Measurements from ENCODE around the gene CNN1.
"Not testable (repeated sequence)": the region's sequence is repeated elsewhere in the genome, so short reads cannot be mapped to it uniquely, and the experiment has no call there.

The CNN1 gene

DNA sequence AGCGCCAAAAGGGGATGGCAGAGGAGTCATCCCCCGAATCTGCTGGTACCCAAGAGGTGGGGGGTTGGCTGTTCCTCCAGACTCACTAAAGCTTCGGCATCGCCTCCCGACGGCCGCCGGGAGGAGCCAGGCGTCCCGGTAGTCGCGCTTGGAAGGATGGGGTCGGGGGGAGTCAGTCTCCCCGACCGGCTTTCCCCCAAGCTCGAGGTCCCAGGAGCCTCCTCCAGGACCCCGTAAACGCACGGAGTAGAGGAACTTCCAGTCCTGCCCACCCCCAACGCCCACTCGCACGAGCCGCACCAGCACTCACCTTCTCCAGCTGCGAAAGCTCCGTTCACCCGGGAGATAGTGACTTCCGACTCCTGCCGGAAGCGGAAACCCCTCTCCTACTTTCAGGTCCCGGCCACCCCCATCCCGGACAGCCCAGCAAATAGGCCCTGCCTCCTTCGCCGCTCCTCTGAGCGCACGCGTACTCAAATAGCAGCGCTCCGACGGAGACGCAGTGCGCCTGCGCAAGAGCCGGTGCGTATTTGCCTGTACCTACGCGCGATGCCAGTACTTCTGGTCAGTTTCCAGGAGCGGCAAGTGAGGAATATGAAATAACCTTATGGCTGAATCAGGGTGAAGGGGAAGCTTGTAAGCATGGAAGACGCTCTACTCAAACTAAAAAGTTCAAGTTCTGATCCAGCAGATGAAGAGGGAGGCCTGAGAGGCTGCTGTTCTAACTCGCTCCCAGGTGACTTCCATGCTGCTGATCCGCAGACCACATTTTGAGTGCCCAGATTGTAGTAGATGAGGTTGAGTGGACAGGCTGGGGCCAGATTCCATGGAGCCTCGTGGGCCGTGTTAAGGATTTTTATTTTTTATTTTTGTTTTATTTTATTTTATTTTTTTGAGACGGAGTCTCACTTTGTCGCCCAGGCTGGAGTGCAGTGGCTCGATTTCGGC, 20.5 kb downstream of the CNN1 start, which contains the start of gene ELOF1:
Gene ELOF1 (minus strand): TSS at position 350 of the 948 bp plus-strand sequence. CDS start 4,883 bp downstream, outside the sequence.
- H3K4me3 ChIP-seq (ENCODE audit: low read depth, low read length), result peak within 1 kb of the TSS; percentile 99

DNA sequence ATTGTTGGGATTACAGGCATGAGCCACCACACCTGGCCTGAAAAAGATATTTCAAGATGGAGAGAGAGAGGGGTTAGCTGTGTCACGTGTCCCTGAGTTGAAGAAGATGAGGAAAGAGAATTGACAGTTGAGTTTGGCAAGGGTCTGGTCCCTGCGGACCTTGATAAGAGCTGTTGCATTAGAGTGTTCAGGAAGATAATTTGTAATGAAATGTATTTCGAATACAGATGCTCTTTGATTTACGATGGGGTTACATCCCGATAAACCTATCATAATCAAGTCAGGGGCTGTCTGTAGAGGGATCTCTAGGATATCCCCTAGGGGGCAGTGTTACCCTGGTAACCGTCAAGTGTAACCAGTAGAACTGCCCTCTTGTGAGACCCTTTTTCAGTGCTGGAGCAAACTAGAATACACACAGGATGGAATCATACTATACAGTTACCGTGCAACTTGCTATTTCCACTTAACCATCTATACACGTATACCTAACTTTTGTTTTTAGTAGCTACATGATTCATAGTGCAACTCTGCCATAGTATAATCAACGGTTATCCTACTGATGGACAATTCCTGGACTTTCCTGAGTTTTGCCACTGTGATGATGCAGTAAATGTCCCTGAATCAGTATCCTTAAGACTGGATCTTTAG, 21.9 kb downstream of the CNN1 start:
- H3K4me3 ChIP-seq (ENCODE audit: low read depth, low read length), result no peak overlapping the region
- peak; percentile 47 for DNase-seq (ENCODE audit: low read depth)

More for the DNA sequence above, 20.5 kb downstream of the CNN1 start, which contains the start of gene ELOF1:
- DNase-seq (ENCODE audit: low read depth), result peak; percentile 93

DNA sequence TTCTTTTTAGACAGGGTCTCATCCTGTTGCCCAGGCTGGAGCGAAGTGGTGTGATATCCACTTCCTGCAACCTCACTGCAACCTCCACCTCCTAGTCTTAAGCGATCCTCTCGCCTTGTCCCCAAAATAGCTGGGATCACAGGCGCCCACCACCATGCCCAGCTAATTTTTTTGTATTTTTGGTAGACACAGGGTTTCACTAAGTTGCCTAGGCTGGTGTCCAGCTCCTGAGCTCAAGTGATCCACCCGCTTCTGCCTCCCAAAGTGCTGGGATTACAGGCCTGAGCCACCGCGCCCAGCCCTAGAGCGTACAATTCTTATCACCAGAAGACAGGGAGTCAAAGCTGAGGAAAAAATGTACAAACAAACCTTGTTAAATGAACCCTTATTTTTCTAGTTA, 24.9 kb downstream of the CNN1 start:
- no peak overlapping the region for H3K4me3 ChIP-seq (ENCODE audit: low read depth, low read length)
- DNase-seq (ENCODE audit: low read depth), result no peak

DNA sequence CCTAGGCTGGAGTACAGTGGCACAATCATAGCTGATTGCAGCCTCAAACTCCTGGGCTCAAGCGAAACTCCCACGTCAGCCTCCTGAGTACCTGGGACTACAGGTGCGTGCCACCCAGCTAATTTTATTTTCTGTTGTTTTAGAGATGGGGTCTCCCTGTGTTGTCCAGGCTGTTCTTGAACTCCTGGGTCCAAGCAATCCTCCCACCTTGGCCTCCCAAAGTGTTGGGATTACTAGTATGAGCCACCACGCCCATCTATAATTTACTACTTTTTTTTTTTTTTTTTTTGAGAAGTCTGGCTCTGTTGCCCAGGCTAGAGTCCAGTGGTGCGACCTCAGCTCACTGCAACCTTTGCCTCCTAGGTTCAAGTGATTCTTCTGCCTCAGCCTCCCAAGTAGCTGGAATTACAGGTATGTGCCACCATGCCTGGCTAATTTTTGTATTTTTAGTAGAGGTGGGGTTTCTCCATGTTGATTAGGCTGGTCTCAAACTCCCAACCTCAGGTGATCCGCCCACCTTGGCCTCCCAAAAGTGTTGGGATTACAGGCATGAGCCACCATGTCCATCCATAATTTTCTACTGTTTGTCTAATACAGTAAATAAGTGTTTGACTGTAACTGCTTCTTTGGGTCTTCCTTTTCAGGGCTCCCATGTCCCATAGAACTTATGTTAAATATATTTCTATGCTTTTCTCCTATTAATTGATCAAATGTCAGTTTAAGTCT, 25.6 kb downstream of the CNN1 start:
- not testable (repeated sequence) for DNase-seq (ENCODE audit: low read depth); H3K4me3 ChIP-seq (ENCODE audit: low read depth, low read length)

DNA sequence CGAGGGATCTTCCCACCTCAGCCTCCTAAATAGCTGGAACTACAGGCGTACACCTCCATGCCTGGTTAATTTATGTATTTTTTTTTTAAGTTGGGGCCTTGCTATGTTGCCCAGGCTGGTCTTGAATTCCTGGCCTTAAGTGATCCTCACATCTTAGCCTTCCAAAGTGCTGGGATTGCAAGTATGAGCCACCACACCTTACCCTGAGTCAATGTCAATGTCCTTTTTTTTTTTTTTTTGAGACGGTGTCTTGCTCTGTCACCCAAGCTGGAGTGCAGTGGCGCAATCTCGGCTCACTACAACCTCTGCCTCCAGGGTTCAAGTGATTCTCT, 27.0 kb downstream of the CNN1 start:
- H3K4me3 ChIP-seq (ENCODE audit: low read depth, low read length); DNase-seq (ENCODE audit: low read depth): not testable (repeated sequence)

DNA sequence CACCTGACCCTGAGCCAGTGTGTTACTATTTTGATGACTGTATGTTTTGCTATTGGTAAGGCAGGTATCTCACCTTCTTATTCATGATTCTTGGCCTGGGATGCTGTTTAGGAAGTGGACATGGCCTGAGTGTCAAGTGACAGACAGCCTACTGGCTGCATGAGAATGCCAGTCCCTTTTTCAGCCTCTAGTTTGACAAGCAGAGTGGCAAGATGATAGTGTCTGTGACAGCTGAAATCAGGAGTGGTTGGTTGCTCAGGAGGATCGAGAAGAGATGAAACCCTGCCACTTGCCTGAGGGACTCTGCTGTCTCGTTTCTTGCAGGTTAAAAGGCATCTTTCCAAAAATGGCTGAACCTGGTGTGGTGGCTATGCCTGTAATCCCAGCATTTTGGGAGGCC, 27.5 kb downstream of the CNN1 start:
- no peak overlapping the region for H3K4me3 ChIP-seq (ENCODE audit: low read depth, low read length)
- DNase-seq (ENCODE audit: low read depth), result no peak

DNA sequence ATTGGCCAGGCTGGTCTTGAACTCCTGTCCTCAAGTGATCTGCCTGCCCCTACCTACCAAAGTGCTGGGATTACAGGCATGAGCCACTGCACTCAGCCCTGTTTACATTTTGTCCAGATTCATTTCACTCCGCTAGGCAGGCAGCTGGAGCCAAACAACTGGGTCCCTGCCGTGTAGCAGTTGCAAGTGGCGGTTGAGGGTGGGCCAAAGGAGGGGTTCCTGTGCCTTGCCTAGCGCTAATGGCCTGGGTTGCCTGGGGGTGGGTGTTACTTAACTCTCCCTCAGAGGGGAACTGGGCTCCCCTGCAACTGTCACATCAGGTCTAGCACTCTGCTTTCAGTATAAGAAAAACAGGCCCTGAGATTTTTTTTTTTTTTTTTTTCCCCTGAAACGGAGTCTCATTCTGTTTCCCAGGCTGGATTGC, 31.4 kb downstream of the CNN1 start:
- no peak for DNase-seq (ENCODE audit: low read depth)
- H3K4me3 ChIP-seq (ENCODE audit: low read depth, low read length), result no peak overlapping the region

DNA sequence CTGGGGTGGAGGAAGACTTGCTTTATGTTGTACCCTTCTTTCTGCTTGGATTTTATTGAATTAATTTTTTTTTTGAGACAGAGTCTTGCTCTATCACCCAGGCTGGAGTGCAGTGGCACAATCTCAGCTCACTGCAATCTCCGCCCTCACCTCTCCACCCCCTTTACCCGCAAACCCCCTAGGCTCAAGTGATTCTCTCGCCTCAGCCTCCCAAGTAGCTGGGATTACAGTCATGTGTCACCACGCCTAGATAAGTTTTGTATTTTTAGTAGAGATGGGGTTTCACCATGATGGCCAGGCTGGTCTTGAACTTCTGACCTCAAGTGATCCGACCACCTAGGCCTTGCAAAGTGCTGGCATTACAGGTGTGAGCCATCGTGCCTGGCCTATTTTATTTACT, 34.7 kb downstream of the CNN1 start:
- not testable (repeated sequence) for H3K4me3 ChIP-seq (ENCODE audit: low read depth, low read length); DNase-seq (ENCODE audit: low read depth)

DNA sequence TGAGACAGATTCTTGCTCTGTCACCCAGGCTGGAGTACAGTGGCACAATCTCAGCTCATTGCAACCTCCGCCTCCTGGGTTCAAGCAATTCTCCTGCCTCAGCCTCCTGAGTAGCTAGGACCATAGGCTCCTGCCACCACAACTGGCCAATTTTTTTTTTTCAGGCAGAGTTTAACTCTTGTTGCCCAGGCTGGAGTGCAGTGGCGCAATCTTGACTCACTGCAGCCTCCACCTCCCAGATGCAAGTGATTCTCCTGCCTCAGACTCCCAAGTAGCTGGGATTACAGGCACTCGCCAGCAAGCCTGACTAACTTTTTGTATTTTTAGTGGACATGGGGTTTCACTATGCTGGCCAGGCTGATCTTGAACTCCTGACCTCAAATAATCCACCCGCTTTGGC, 35.1 kb downstream of the CNN1 start:
- H3K4me3 ChIP-seq (ENCODE audit: low read depth, low read length); DNase-seq (ENCODE audit: low read depth): not testable (repeated sequence)

DNA sequence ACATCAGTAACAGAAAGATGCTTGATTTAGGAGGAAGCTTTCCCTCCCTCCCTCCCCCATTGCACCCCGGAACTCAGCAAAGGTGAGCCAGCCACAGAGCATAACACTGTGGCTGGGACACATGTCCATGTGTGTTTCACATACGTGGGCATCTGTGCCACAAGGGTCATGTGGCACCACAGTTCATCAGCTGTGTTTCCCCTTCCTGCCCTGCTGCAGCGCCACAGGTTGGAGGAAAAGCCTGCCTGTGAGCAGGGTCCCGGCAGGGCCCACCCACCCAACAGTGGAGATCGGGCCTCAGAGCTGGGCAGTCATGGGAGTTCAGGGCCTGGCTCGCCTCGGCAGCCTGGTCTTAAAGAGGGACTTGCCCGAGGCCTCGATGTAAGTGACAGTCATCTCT, 36.0 kb downstream of the CNN1 start:
- H3K4me3 ChIP-seq (ENCODE audit: low read depth, low read length), result no peak overlapping the region
- DNase-seq (ENCODE audit: low read depth), result no peak

DNA sequence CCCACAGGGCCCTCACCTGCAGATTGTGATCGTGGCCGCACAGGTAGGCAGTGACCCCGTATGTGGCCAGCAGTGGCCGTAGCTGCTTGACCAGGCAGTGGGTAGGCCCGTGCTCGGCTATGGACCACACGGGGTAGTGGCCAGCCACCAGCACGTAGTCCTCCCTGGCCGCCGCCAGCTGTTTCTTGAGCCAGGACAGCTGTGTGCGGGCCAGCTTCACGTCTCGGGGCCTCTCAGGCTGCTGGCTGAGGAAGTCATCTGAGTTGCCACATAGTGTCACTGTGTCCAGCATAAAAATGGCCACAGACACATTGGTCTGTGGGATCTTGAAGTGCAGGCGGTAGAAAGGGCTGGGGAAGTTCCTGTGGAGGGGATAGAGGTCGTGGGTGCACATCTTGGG, 37.6 kb downstream of the CNN1 start:
- no peak for DNase-seq (ENCODE audit: low read depth)
- H3K4me3 ChIP-seq (ENCODE audit: low read depth, low read length), result no peak overlapping the region

DNA sequence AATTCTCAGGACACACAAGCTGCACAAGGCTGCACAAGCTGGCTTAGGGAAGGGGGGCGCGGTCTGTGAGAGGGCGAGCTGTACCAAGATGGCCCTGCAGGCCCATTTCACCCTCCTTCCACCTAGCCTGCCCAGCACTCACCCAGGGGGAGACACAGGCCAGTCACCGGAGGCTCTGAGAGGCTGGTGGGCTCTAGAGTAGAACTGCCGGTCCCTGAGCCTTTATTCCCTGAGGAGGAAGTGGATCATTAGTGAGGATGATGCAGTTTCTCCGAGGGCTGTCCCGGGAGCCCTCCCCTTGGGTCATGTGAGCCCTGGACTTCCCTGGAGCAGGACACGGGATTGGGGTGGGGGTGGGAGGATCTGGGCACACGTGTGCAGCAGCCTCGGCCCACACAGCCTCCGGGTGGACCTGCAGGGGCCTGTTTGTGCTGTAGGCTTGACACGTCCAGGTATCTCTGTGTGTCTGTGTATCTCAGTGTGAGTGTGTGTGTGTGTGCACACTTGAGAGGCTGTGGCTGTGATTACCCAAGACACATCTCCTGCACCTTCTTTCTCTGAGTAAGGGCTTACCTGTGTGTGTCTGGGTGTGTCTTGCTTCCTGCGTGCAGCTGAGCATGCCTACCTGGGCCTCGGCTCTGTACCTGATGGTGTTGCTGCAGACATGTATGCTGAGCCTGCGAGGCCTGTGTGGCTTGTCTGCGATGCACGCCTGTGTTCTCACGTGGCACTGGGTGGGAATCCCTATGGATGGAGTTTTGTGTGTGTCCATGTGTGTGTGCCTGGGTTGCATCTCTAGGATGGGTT, 39.0 kb downstream of the CNN1 start, which contains the start of gene ACP5:
Gene ACP5 (minus strand): TSS at position 195 of the 807 bp plus-strand sequence. CDS start 328 bp downstream, outside the sequence.
- no peak for DNase-seq (ENCODE audit: low read depth)
- no peak within 1 kb of the TSS for H3K4me3 ChIP-seq (ENCODE audit: low read depth, low read length)

DNA sequence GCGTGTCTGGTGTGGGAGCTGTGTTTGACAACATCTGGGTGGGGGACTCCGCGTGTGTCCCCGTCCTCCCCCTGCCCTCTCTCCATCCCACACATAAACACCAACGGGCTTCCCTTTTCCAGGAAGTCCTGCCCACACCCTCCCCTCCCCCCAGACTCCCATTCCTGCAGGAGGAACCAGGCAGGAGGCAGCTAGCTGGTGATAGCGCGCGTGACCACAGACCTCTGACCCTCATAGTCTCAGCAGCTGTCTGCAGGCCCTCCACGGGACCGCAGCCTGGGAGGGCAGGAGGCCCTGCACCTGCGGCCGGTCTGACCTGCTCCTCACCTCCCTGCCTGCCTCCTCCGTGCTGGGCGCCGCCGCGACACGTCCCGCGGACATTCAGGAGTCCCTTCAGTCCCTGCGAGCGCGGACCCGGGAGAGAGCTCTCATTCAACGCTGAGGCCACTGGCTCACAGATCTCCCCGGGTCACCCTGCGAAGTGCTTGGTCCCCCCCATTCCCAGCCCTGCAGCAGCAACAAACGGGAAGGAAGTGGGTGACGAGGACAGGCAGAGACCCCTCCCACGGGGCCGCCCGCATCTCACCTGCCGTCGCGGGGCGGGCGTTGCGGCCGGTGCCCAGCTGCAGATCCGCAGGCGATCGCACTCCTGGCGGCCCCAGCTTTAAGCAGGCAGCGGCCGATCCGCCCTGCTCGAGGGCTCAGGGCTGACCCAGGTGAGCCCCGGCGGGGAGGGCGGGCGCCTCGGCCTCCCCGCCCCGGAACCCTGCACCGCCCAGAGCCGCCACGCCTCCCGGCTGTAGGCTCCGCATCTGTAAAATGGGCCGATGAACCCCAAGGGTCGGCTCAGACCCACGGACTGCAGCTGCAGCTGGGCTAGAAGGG, 39.8 kb downstream of the CNN1 start:
- H3K4me3 ChIP-seq (ENCODE audit: low read depth, low read length), result no peak overlapping the region
- DNase-seq (ENCODE audit: low read depth), result no peak

DNA sequence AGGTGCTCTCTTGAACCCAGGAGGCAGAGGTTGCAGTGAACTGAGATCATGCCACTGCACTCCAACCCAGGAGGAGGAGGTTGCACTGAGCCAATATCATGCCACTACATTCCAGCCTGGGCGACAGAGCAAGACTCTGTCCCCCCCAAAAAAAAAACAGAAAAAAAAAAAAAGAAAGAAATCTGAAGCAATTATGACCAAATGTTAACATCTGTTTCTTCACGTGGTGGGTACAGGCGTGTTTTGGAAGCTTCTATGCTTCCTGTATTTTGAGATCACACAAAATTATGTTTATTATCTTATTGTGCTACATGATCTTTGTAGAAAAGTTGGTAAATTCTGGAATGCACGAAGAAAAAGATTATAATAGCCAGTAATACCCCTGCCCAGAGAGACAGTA, 41.5 kb downstream of the CNN1 start:
- H3K4me3 ChIP-seq (ENCODE audit: low read depth, low read length), result no peak overlapping the region

DNA sequence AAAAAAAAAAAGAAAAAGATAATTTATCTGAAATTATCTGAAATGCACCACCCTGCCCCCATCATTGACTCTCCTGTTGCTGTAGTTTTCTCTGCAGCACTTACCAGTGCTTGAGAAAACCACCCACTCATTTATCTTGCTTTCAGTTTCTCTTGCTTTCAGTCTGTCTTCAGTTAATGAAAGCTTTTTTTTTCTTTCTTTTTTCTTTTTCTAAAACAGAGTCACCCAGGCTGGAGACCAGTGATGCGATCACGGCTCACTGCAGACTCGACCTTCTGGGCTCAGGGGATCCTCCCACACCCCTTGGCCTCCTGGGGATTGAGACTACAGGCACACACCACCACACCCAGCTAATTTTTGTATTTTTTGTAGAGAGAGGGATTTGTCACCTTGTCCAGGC, 43.1 kb downstream of the CNN1 start:
- H3K4me3 ChIP-seq (ENCODE audit: low read depth, low read length), result no peak overlapping the region
- DNase-seq (ENCODE audit: low read depth), result no peak

More for the DNA sequence above, 41.5 kb downstream of the CNN1 start:
- no peak for DNase-seq (ENCODE audit: low read depth)

DNA sequence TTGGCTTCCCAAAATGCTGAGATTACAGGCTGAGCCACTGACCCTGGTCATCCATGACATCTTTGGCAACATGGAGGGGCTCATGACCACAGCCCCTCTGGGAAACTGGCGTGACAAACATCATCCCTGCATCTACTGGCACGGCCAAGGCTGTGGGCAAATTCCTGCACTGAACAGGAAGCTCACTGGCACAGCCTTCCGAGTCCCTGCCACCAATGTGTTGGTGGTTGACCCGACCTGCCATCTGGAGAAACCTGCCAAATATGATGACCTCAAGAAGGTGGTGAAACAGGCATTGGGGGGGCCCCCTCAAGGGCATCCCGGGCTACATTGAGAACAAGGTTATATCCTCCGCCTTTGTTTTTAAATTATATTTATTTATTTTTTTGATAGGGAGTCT, 47.7 kb downstream of the CNN1 start:
- no peak for DNase-seq (ENCODE audit: low read depth)
- H3K4me3 ChIP-seq (ENCODE audit: low read depth, low read length), result no peak overlapping the region

DNA sequence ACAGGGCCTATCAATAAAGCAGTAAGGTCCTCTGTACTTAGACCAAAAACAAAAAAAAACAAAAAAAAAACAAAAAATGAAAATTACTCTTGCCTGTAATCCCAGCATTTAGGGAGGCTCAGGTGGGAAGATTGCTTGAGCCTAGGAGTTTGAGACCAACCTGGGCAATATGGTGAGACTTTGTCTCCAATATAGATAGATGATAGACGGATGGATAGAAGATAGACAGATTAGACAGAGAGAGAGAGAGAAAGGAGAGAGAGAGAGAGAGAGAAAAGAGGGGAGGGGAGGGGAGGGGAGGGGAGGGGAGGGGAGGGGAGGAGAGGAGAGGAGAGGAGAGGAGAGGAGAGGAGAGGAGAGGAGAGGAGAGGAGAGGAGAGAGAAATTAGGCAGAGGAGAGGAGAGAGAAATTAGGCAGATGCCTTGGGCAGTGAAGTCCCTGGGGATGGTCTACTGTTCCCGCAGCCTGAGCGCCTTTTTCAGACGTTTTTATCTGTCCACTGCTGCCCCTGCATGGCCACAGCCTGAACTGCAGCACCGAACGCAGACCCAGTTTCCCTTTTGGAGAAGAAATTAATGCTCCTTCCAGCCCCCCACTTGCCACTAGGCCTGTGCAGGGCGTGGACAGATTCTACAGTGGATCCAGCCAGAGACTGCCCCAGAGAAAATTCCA, 48.8 kb downstream of the CNN1 start:
- peak; percentile 15 for DNase-seq (ENCODE audit: low read depth)
- no peak overlapping the region for H3K4me3 ChIP-seq (ENCODE audit: low read depth, low read length)
